GM18870 (cell line): Measurements from ENCODE around the gene COPG1.

Experiments
- ATAC-seq: cut with Tn5 transposase; IDR thresholded peaks from one replicate; pipeline ENCODE4 v1.9.1; 2021; ENCODE audit warnings: moderate library complexity; ENCODE audit not compliant: unreplicated experiment

COPG1 gene

GRCh38 chr3:129278966-129279906 is 29.8 kb downstream of the COPG1 start:
- no peak for ATAC-seq

- no peak for ATAC-seq
These were observed 30.8 kb downstream of the COPG1 start for GRCh38 chr3:129280183-129280582.

- no peak for ATAC-seq
These were observed 32.3 kb downstream of the COPG1 start for GRCh38 chr3:129281726-129282125.

DNA sequence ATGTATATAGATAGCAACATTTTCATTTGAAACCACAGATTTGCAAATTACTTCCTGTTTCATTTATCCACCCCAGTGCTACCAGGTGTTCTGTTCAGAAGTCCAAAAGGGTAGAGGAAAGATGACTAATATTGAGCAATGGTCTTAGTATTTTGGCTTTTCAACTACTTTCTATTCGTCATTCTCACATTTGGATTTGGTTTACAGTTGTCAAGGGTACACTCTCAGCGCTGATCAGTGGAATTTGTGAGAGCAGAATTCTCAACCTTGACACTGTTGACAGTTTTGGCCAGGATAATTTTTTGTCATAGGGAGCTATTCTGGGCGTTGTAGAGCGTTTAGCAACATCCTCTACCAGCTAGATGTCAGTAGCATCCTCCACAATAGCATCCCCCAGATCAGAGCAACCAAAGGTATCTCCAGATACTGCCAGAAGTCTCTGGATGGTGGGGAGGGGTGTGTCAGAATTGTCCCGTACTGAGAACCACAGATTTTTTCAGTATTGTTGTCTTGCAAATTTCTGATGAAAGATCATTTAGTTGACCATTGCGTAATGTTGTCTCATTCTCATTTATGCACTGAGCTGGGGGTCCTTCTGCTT is 33.4 kb downstream of the COPG1 start:
- peak; percentile 88 for ATAC-seq

DNA sequence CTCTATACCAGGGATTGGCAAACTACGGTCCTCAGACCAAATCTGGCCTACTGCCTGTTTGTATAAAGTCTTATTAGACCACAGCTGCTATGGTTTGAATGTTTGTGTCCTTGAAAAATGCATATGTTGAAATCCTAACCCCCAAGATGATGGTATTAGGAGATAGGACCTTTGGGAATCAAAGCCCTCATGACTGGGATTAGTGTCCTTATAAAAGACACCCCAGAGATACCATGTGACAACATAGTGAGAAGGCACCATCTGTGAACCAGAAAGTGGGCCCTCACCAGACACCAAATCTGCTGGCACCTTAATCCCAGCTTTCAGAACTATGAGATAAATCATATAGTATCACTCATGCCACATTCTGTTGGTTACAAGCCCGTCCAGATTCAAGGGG is 36.7 kb downstream of the COPG1 start:
- no peak for ATAC-seq

GRCh38 chr3:129288446-129288845 is 39.0 kb downstream of the COPG1 start:
- ATAC-seq, result no peak

DNA sequence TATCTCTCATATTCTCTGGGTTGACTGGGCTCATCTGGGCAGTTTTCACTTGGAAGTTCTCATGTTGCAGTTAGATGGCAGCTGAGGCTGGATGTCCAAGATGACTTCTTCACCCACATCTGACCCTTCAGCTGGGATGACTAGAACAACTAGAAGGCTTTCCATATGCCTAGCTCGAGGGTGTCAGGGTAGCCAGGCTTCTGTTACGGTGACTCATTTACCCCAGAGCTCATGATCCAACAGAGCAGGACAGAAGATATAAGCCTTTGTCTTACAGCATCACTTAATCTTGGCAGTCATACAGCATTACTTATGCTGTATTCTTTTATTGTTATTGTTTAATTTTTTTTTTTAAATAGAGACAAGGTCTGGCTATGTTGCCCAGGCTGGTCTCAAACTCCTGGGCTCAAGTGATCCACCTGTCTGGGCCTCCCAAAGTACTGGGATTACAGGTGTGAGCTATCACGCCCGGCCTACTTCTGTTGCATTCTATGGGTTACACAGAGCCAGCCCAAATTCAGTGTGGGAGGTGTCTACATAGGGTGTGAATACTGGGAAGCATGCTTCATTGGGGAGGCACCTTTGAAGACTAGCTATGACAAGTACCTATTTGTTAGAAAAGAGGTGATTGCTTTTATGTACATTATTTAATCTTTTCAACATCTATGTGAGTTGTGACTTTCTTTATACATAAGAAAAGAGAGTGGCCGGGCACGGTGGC is 40.0 kb downstream of the COPG1 start:
- no peak for ATAC-seq

DNA sequence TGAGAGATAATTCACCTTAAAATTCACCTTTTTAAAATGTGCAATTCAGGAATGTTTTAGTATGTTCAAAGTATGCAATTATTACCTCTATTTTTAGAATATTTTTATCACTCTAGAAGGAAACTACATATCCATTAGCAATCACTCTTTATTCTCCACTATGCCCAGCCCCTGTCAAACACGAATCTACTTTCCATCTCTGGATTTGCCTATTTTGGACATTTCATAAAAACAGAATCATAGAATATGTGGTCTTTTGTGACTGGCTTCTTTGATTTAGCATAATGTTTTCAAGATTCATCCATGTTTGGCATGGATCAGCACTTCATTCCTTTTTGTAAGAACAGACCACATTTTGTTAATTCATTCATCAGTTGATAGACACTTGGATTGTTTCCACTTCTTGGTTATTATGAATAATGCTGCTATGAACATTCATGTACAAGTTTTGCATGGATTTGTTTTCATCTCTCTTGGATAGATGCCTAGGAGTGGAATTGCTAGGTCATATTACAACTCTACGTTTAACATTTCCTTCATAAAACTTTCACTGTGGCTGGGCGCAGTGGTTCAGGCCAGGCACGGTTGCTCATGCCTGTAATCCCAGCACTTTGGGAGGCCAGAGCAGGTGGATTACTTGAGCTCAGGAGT is 42.0 kb downstream of the COPG1 start:
- ATAC-seq, result no peak

GRCh38 chr3:129295286-129295685 is 45.9 kb downstream of the COPG1 start:
- no peak for ATAC-seq

DNA sequence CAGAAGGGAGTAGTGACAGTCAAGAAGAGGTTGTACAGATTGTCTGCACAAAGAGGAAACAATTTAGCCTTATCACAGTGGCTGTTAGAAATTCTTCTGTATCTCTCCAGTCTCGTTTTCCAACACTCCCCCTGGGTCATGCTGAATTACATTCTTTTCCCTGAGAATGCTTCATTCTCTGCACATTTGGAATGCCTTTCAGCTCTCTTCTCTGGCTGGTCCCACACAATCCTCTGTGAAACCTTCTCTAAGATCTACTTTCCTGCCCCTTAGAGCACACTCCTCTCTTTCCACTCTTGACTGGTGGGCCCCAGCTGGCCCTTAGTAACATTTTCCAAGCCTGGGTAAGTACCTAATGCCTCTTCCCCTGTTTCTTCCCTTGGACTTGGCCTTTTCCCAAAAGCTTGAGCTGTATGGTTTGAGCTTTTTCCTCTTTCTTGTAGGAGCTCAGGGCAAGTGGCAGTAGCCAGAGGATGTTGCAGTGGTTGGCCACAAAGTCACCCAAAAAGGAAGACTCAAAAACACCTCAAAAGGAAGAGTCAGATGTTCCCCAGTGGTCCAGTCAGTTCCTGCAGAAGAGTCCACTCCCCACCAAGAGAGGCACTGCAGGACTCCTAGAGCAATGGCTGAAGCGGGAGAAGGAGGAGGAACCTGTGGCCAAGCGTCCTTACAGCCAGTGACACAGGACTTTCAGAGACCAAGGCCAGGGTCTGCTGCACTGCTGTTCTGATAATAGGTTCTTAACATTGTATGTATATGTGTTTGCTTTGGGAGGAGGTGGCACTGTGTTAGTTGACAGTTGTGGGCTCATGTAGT is 54.9 kb downstream of the COPG1 start:
- no peak for ATAC-seq

DNA sequence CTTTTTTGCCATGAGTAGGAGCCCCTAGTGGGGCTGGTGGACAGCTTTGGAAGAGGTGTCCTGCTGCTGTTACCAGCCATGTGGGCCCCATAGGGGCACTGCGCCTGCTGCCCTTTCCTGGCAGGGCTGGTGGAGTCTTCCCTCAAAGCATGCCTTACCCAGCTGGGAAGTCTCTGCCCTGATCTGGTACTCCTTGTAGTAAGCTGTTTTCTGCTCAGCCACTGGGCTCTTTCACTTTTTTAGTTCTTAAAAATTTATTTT is 55.5 kb downstream of the COPG1 start:
- ATAC-seq, result no peak

DNA sequence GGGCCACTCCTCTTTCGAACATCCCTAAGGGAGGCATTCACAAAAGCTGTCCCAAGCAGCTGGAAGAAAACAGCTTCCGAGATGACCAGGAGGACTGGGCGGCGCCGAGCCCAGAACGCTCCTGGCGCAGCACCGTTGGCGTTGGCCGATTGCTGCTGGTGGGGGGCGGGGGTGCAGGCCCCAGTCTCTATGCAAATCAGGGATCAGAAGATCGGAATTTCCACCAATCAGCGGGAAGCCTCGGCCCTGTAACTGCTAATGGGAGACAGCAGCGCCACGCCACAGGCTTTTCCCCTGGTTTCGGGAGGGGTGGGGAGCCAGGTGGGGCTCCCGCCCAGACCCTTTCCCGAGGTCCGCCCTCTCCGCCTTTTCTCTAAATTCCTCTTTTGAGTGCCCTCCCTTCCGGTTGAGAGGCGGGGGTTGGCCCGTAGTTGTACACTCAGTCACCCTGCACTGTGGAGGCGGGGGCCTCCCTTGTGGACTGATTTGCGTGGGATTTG is 56.2 kb downstream of the COPG1 start:
- ATAC-seq, result no peak

GRCh38 chr3:129308636-129309035 is 59.2 kb downstream of the COPG1 start:
- ATAC-seq, result no peak

DNA sequence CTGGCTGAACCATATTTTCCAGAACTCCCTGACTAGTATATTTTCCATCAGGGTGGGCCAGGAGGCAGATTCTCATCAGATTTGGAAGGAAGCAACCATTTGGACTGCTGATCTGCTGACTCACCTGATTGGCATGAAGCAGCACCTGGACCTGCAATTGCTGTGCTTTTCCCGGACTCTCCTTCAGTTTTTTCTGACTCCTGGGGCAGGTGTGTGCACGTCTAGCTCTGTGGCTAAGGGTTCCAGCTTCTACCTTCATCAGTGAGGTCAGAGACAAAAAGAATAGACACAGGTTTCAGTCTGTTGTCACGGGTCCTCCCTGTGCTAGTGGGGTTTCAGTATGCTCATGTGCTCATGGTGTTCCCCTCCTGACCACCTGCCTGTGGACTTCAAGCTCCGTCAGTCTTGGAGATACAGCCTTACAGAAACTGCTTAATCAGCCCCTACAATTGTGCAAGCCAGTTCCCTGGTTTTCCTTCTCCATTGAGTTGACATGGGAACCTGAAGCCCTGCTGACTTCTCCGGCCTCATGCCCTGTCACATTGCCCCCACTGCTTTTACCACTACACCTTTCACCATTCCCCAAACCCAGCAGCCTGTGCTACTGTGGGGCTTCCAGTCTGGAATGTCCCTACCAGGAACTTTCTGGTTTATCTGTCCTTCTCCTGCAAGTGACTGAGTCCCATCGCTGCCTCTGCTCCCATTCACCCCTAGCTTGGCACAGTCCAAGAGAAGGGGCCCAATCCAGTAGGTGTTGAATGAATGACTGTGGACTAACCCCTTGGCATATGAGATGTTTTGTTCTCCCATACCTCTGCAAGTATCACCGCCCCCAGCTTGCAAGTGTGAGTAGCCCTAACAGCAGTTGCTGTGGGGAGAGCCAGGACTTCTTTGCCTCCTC is 61.0 kb downstream of the COPG1 start:
- no peak for ATAC-seq

- ATAC-seq, result no peak
These were observed 61.9 kb downstream of the COPG1 start for GRCh38 chr3:129311054-129311902.

GRCh38 chr3:129312021-129312639 is 62.7 kb downstream of the COPG1 start:
- no peak for ATAC-seq

GRCh38 chr3:129312671-129313414 is 63.4 kb downstream of the COPG1 start:
- no peak for ATAC-seq

DNA sequence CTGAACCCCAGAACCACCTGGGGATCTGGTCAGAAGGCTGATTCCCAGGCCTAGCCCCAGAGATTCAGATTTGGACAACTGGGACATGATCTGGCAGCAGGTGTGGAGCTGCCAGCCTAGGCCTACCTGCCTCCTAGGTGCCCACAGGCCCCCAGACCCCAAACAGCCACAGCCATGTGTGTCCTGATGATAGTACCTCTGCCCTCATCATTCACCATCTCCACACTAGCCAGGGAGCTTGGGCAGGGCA is 63.9 kb downstream of the COPG1 start:
- ATAC-seq, result no peak
